IMR-90 (cell line): ENCODE measurements around the gene ADTRP. TPM values are rescaled to one million over a fixed set of nuclear protein-coding genes. Genes with fewer than 3 reads are reported as not detected.

Experiments used
- ATAC-seq: fragments of 200-7000 bp; cut with Tn5 transposase; 2 replicates; pipeline ENCODE4 v1.9.1; 2020; ENCODE audit warnings: low read depth, mild to moderate bottlenecking, moderate library complexity
- BruUV-seq: library from RNA; stranded (reverse); fragments of 400-500 nt; replicated peaks from 2 replicates; lab custom pipeline; 2021; lab: Mats Ljungman, UMichigan
- CTCF ChIA-PET: fragments of 300-600 bp; formaldehyde crosslinking; extraction: SDS; loops from one replicate; lab custom pipeline; 2021; ENCODE audit warnings: antibody characterized with exemption; lab: Yijun Ruan, JAX
- POLR2A ChIA-PET: fragments of 300-600 bp; sonication (Branson Sonifier 250); formaldehyde crosslinking; loops from one replicate; lab custom pipeline; 2022; ENCODE audit warnings: antibody characterized with exemption; ENCODE audit not compliant: unreplicated experiment; lab: Charles Lee
- DNase-seq: peaks from one replicate; pipeline ENCODE4 v3.0.0; 2013
- H2AFZ ChIP-seq: replicated peaks from 2 replicates; pipeline ENCODE3; 2013; ENCODE audit warnings: low read length, mild to moderate bottlenecking; ENCODE audit not compliant: poor library complexity
- H2AK5ac ChIP-seq: 2 replicates; pipeline ENCODE4 v1.6.1; 2013; ENCODE audit warnings: low read depth, low read length, inconsistent platforms
- H2AK9ac ChIP-seq: replicated peaks from 2 replicates; pipeline ENCODE3; 2013; ENCODE audit warnings: mild to moderate bottlenecking, low read depth, low read length, moderate library complexity; ENCODE audit not compliant: poor library complexity
- H2BK120ac ChIP-seq: 2 replicates; pipeline ENCODE4 v1.6.1; 2013; ENCODE audit warnings: low read depth, low read length, inconsistent platforms
- H2BK15ac ChIP-seq: 3 replicates; pipeline ENCODE4 v1.6.1; 2013; ENCODE audit warnings: low read depth, low read length, inconsistent platforms
- H2BK20ac ChIP-seq: 2 replicates; pipeline ENCODE4 v1.6.1; 2013; ENCODE audit warnings: low read depth, mild to moderate bottlenecking, inconsistent platforms, low read length, moderate library complexity
- H2BK5ac ChIP-seq: 2 replicates; pipeline ENCODE4 v1.6.1; 2013; ENCODE audit warnings: mild to moderate bottlenecking, low read depth, low read length, inconsistent platforms; ENCODE audit not compliant: poor library complexity, severe bottlenecking
- H3K14ac ChIP-seq: replicated peaks from 2 replicates; pipeline ENCODE4 v1.6.1; 2013; ENCODE audit warnings: low read depth, low read length, inconsistent platforms
- H3K18ac ChIP-seq: 2 replicates; pipeline ENCODE4 v1.6.1; 2013; ENCODE audit warnings: low read depth, low read length, control low read depth
- H3K23ac ChIP-seq: 2 replicates; pipeline ENCODE4 v1.6.1; 2013; ENCODE audit warnings: low read depth, low read length, inconsistent platforms
- H3K27ac ChIP-seq: 2 replicates; pipeline ENCODE4 v1.5.1; 2013; ENCODE audit warnings: mild to moderate bottlenecking, control low read depth, low read length; ENCODE audit not compliant: insufficient read depth
- H3K27me3 ChIP-seq: 2 replicates; pipeline ENCODE4 v1.6.1; 2013; ENCODE audit warnings: low read length; ENCODE audit not compliant: control insufficient read depth, insufficient read depth
- H3K36me3 ChIP-seq: 2 replicates; pipeline ENCODE4 v1.6.1; 2013; ENCODE audit warnings: low read length, mixed read lengths; ENCODE audit not compliant: control insufficient read depth, insufficient read depth
- H3K4ac ChIP-seq: 2 replicates; pipeline ENCODE4 v1.6.1; 2013; ENCODE audit warnings: low read depth, low read length, inconsistent platforms
- H3K4me1 ChIP-seq: 2 replicates; pipeline ENCODE4 v1.6.1; 2013; ENCODE audit warnings: low read length, mixed read lengths; ENCODE audit not compliant: control insufficient read depth, insufficient read depth
- H3K4me2 ChIP-seq: 2 replicates; pipeline ENCODE4 v1.6.1; 2013; ENCODE audit warnings: low read depth, mild to moderate bottlenecking, control low read depth, low read length, moderate library complexity
- H3K4me3 ChIP-seq: 2 replicates; pipeline ENCODE4 v1.5.1; 2013; ENCODE audit warnings: low read depth, mild to moderate bottlenecking, control low read depth, low read length, moderate library complexity; ENCODE audit not compliant: insufficient read depth
- H3K56ac ChIP-seq: 2 replicates; pipeline ENCODE4 v1.6.1; 2013; ENCODE audit warnings: low read length, inconsistent platforms; ENCODE audit not compliant: insufficient read depth; ENCODE audit errors: extremely low read depth
- H3K79me1 ChIP-seq, 2 experiments: 2 replicates each; pipeline ENCODE4 v1.6.1; 2013; ENCODE audit warnings: low read length in 2 of 2, inconsistent platforms in 1 of 2, low read depth in 1 of 2
- H3K9ac ChIP-seq: 2 replicates; pipeline ENCODE4 v1.6.1; 2013; ENCODE audit warnings: low read depth, low read length, control low read depth
- H3K9me1 ChIP-seq: 2 replicates; pipeline ENCODE4 v1.6.1; 2013; ENCODE audit warnings: low read length, inconsistent platforms; ENCODE audit not compliant: insufficient read depth
- H3K9me3 ChIP-seq: 2 replicates; pipeline ENCODE4 v1.6.1; 2013; ENCODE audit warnings: low read length; ENCODE audit not compliant: control insufficient read depth, insufficient read depth
- H4K20me1 ChIP-seq: 2 replicates; pipeline ENCODE4 v1.6.1; 2013; ENCODE audit warnings: low read length, inconsistent platforms; ENCODE audit not compliant: insufficient read depth
- H4K5ac ChIP-seq: 2 replicates; pipeline ENCODE4 v1.6.1; 2013; ENCODE audit warnings: mild to moderate bottlenecking, low read depth, low read length, control low read depth
- H4K8ac ChIP-seq, 2 experiments: 2 replicates each; pipeline ENCODE4 v1.6.1; 2013; ENCODE audit warnings: low read depth in 2 of 2, low read length in 2 of 2, control low read depth in 1 of 2, inconsistent platforms in 1 of 2
- H4K91ac ChIP-seq: 2 replicates; pipeline ENCODE4 v1.6.1; 2013; ENCODE audit warnings: low read depth, low read length, inconsistent platforms; ENCODE audit not compliant: insufficient read depth
- CEBPB ChIP-seq: IDR thresholded peaks from 2 replicates; pipeline ENCODE4 v1.6.1; 2012; ENCODE audit warnings: low read depth, low read length, improper control_type of control experiment
- CHD1 ChIP-seq: IDR thresholded peaks from 2 replicates; pipeline ENCODE4 v1.6.1; 2012; ENCODE audit warnings: low read depth, low read length, improper control_type of control experiment
- FOS ChIP-seq: fragments of 150-350 bp; IDR thresholded peaks from 2 replicates; pipeline ENCODE4 v1.6.1; 2016; ENCODE audit warnings: low read depth, low read length
- MAZ ChIP-seq: IDR thresholded peaks from 2 replicates; pipeline ENCODE4 v1.6.1; 2012; ENCODE audit warnings: low read depth, mild to moderate bottlenecking, low read length, improper control_type of control experiment, moderate library complexity, borderline replicate concordance
- MXI1 ChIP-seq: IDR thresholded peaks from 2 replicates; pipeline ENCODE4 v1.6.1; 2012; ENCODE audit warnings: low read depth, mild to moderate bottlenecking, low read length, moderate library complexity, borderline replicate concordance
- NFE2L2 ChIP-seq: fragments of 150-350 bp; IDR thresholded peaks from 2 replicates; pipeline ENCODE4 v1.6.1; 2016; ENCODE audit warnings: low read depth, mild to moderate bottlenecking, low read length
- RCOR1 ChIP-seq: IDR thresholded peaks from 2 replicates; pipeline ENCODE4 v1.6.1; 2012; ENCODE audit warnings: mild to moderate bottlenecking, low read length, improper control_type of control experiment; ENCODE audit not compliant: insufficient replicate concordance
- RFX5 ChIP-seq: IDR thresholded peaks from 2 replicates; pipeline ENCODE4 v1.8.0; 2012; ENCODE audit warnings: low read depth, mild to moderate bottlenecking, low read length, moderate library complexity
- SMC3 ChIP-seq: fragments of 150-350 bp; IDR thresholded peaks from 2 replicates; pipeline ENCODE4 v1.6.1; 2016; ENCODE audit warnings: low read depth, mild to moderate bottlenecking, antibody characterized with exemption, low read length, moderate library complexity
- WGBS, 2 experiments: methylation state at CpG; one replicate each; pipeline versions ENCODE4 v1.1.5 to v1.1.7; 2013; ENCODE audit warnings: missing lambda C conversion rate in 2 of 2; ENCODE audit not compliant: insufficient read length in 1 of 2; ENCODE audit errors: extremely low coverage in 2 of 2; 5-methylcytosine and 5-hydroxymethylcytosine counted together
- dilution Hi-C: fragments of 300-500 bp; cut with HindIII; formaldehyde crosslinking; loops from one replicate; pipeline ENCODE4 v1.14.3; 2018; ENCODE audit warnings: low sequenced_read_pairs; ENCODE audit not compliant: unreplicated experiment
- in situ Hi-C: fragments of 300-500 bp; cut with MboI; formaldehyde crosslinking; loops from 3 replicates; pipeline ENCODE4 v1.14.3; 2019; ENCODE audit warnings: low sequenced_read_pairs, inconsistent platforms, mixed read lengths
- intact Hi-C: fragments of 100-400 bp; cut with micrococcal nuclease; formaldehyde crosslinking; loops from 2 replicates; pipeline ENCODE4 v1.10.0; 2022
- polyA plus RNA-seq, 3 experiments: library from polyadenylated mRNA; depleted of rRNA; stranded (reverse); fragments of >200 nt; gene quantifications; 2 replicates each; pipeline ENCODE4 v1.2.3, GENCODE V29; 2012; ENCODE audit warnings: low replicate concordance in 1 of 3
- total RNA-seq: library from RNA; depleted of rRNA; stranded (reverse); fragments of >200 nt; gene quantifications from 2 replicates; pipeline ENCODE4 v1.2.3, GENCODE V29; 2012
- TF ChIP-seq, protein P1 (sequence below): fragments of 150-350 bp; IDR thresholded peaks from 2 replicates; pipeline ENCODE4 v1.6.1; 2017; ENCODE audit warnings: mild to moderate bottlenecking, antibody characterized with exemption, low read length, low read depth
- TF ChIP-seq, protein P2 (sequence below): fragments of 150-350 bp; IDR thresholded peaks from 2 replicates; pipeline ENCODE4 v1.6.1; 2016; ENCODE audit warnings: low read depth, mild to moderate bottlenecking, low read length, moderate library complexity, borderline replicate concordance

ADTRP gene
- total and polyA plus RNA-seq, 2 of the 4 experiments (the other 2 are of a cell fraction) = 0.50 to 0.72 TPM

- DNase-seq (no peak), ATAC-seq (no peak)
- POLR2A ChIA-PET = no interaction called here
- H3K9me1 ChIP-seq = peaks cover 10% of the 10 kb centered on the region; the same call in 1 of the 2 replicates
- no TSS peak for BruUV-seq
- no peak overlapping the region for H3K4me2 ChIP-seq
- no CpG with 5 or more reads among the region's 15 CpGs for WGBS, 2 experiments
- H3K4me3 ChIP-seq = no peak overlapping the region
- no peaks in the 10 kb centered on the region for H3K9me3 ChIP-seq
- dilution Hi-C loops = no loop called here
- no peak overlapping the region for H2BK20ac ChIP-seq
- H3K4me1 ChIP-seq = peaks cover 6% of the 10 kb centered on the region; the same call in 1 of the 2 replicates
- no peak overlapping the region for H3K14ac ChIP-seq
- H3K79me1 ChIP-seq = no peaks in the 10 kb centered on the region
- H3K56ac ChIP-seq = no peak overlapping the region
- no peaks in the 10 kb centered on the region for H4K20me1 ChIP-seq
- no peaks in the 10 kb centered on the region for H3K27me3 ChIP-seq
- H2AK9ac ChIP-seq = no peak overlapping the region
- no peak overlapping the region for H3K18ac ChIP-seq
- H2AFZ ChIP-seq = no peak overlapping the region
- H3K9ac ChIP-seq = no peak overlapping the region
- H3K27ac ChIP-seq = no peak overlapping the region
- no peak overlapping the region for H4K91ac ChIP-seq
- H2BK5ac ChIP-seq = no peak overlapping the region
- 0 out of 2 replicates have a peak overlapping the region, but pooled peaks have one; percentile 15 for H3K4ac ChIP-seq
- H2BK120ac ChIP-seq = no peak overlapping the region
- in situ Hi-C loops = no loop called here
- no peaks in the 10 kb centered on the region for H3K36me3 ChIP-seq
- no peak overlapping the region for H4K8ac ChIP-seq
- intact Hi-C loops = no loop called here
- H3K23ac ChIP-seq = no peak overlapping the region
- CTCF ChIA-PET = no interaction called here
- TF ChIP-seq, protein P1, sequence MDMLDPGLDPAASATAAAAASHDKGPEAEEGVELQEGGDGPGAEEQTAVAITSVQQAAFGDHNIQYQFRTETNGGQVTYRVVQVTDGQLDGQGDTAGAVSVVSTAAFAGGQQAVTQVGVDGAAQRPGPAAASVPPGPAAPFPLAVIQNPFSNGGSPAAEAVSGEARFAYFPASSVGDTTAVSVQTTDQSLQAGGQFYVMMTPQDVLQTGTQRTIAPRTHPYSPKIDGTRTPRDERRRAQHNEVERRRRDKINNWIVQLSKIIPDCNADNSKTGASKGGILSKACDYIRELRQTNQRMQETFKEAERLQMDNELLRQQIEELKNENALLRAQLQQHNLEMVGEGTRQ = no peak
- TF ChIP-seq CHD1 (no peak), SMC3 (no peak), NFE2L2 (no peak), CEBPB (no peak), MAZ (no peak), FOS (no peak), RFX5 (no peak), MXI1 (no peak), RCOR1 (no peak)
- TF ChIP-seq, protein P2, sequence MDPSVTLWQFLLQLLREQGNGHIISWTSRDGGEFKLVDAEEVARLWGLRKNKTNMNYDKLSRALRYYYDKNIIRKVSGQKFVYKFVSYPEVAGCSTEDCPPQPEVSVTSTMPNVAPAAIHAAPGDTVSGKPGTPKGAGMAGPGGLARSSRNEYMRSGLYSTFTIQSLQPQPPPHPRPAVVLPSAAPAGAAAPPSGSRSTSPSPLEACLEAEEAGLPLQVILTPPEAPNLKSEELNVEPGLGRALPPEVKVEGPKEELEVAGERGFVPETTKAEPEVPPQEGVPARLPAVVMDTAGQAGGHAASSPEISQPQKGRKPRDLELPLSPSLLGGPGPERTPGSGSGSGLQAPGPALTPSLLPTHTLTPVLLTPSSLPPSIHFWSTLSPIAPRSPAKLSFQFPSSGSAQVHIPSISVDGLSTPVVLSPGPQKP = no peak
- no peak overlapping the region for H2AK5ac ChIP-seq
- peak overlapping the region; percentile 36; the same call in 1 of the 3 replicates for H2BK15ac ChIP-seq
- no peak overlapping the region for H4K5ac ChIP-seq
Observed at GRCh38 chr6:11806561-11807317, 28.1 kb upstream of the ADTRP start.
